HT1080 (cell line): ENCODE data around the gene LEFTY2. TPM values are rescaled to one million over a fixed set of nuclear protein-coding genes. Genes with fewer than 3 reads are reported as not detected.
"Not testable (repeated sequence)": the region's sequence is repeated elsewhere in the genome, so short reads cannot be mapped to it uniquely, and the experiment has no call there.

ENCODE experiments used
- DNase-seq: peaks from one replicate; pipeline ENCODE4 v3.0.0-alpha.2; 2015; ENCODE audit warnings: low read depth
- polyA plus RNA-seq, 2 experiments: library from polyadenylated mRNA; depleted of rRNA; stranded (reverse); fragments of >200 nt; gene quantifications; 2 replicates each; pipeline ENCODE4 v1.2.3, GENCODE V29; 2015
- total RNA-seq: library from RNA; depleted of rRNA; stranded (reverse); fragments of >200 nt; shearing (Covaris generic); gene quantifications from 2 replicates; pipeline ENCODE4 v1.2.3, GENCODE V29; 2014; rRNA removed

The LEFTY2 gene, protein sequence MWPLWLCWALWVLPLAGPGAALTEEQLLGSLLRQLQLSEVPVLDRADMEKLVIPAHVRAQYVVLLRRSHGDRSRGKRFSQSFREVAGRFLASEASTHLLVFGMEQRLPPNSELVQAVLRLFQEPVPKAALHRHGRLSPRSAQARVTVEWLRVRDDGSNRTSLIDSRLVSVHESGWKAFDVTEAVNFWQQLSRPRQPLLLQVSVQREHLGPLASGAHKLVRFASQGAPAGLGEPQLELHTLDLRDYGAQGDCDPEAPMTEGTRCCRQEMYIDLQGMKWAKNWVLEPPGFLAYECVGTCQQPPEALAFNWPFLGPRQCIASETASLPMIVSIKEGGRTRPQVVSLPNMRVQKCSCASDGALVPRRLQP
- total RNA-seq = 1.3 TPM in 1 of 2 replicates, not detected in the other
- polyA plus RNA-seq (2015; cell fraction: cytosol; rRNA removed) = 0.03 TPM in 1 of 2 replicates, not detected in the other
- polyA plus RNA-seq (2015; cell fraction: nucleus; rRNA removed) = not detected in 2 replicates

DNA sequence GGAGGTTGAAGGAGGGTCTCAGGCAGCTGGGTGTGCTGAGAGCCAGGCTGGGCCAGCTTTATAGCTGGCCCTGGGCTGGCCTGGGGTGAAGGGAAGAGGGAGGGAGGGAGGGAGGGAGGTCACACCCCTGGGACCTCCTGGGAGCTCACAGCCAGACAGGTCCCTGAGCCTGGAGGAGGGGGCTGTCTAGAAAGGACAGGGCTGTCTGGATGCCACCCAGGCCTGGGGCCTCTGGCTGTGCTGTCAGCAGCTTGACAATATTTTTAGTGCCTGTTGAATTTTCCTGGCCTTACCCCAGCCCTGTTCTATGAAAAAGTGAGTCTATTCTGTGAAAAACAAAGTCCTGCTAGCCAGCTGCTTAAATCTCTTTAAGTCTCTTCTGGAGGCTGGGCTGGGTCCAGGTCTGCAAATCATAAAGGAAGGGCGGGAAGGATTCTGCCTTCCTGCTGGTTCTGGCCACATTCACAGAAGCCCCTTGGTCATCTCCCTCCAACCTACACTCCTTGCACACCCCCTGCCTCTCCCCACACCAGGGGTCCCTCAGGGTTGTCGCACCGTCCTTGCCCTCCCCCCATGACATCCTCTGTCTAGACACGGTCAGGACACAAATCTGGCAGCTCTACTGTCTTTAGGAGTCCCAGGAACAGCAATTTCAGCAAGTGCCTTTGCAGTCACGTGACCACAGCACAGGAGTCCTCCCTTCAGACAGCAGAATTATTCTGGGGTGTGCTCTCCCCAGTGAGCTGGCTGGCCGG, at the start of gene LEFTY2:
Gene LEFTY2, minus strand, starts transcription at position 34 of the 755 bp plus-strand sequence. CDS start 80 bp downstream, outside the sequence.
- DNase-seq = no peak

DNA sequence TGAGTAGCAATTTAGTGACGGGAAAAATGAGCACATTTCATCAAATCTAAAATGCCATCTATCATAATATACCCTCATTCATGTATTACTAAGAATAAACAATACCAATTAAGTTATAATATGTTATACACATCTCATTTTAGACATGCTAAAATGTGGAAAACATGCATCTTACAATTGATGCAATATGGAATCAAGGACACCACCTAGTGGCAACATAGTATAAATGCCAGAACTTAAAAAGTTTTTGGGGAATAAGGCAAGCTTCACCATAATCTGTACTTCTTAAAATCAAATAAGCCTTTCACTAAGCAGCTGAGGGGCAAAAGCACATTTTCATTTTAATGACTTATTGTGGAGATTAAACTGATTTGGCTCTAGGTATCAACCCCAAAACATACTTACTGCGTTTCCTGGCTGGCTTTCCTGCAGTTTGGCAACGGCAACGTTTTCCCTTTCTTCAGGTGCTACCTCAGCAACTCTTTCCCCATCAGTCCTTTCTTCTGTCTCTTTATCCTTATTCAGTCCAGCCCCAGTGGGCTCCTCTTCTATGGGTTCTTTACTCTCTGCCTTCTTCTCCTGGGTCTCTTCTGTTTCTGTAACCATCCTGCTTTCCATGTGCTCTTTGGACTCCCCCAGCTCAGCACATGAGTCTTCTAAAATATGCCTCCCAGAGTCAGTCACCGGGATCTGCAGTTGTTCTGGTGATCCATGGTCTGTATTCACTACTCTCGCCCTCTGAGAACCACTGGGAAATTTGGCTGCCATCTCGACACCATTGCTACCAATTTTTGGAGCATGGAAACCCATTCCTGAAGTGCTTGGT, 46.7 kb upstream of the LEFTY2 start:
- DNase-seq = no peak

DNA sequence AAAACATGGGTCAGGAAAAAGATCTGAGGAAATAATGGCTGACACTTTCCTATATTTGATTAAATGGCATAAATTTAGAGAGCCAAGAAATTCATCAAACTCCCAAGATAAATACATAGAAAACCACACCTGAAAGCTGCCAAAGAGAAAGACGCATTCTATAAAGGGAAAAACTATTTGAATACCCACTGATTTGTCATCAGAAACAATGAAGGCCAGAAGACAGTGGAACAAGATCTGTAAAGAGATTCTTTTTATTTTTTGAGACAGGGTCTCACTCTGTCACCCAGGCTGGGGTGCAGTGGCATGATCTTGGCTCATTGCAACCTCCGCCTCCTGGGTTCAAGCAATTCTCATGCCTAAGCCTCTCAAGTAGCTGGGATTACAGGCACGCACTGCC, 40.7 kb upstream of the LEFTY2 start:
- DNase-seq = no peak

DNA sequence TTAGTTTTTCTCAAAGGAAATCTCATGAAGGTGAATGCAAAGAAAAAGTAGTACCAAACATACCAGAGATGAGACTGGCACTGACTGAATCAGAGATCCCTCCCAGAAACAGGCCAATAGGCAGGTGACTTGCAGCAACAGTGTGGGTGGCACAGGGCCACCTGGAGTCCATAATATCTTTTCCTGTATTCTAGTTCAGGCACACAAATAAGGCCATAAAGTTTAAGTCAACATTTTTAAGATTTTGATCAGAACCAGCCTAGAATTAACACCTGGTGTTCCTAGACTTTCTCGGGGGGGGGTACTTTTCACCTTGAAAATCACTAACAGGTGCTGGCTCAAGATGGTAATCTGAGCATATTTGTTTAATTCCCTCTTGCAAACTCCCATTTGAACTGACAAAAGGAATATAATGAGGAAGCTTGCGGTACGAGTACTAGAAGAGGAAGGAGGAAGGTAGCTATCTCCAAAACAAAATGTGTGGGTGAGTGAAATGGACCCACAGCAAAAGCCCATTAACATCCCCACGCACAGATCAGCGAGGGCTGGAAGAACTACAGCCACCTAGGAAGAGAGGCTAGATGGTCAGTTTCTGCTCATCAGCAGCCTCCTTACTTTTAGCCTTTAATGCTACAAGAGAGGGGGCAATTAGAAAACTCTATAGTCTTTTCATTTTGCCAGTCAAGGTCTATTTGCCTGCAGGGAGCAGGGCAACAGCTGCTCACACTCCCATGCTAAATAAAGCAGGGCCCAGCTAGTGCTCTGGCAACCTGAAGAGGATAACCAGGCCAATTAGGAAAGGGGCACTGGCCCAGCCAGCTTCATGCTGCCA, 39.2 kb upstream of the LEFTY2 start:
- no peak for DNase-seq

DNA sequence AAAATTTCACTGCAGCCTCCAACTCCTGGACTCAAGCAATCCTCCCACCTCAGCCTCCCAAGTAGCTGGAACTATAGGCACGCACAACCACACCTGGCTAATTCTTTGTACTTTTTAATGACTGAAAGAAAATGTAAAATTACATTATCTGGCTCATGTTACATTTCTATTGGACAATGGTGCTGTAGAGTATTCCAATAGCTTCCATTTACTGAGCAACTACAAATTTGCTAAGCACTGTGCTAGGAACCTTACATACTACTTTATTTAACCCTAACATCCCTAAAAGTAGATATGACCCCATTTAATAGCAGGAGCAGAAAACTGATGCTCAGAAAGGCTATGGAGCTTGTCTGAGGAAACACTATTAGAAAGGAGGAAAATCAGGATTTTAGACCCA, 38.4 kb upstream of the LEFTY2 start:
- no peak for DNase-seq

DNA sequence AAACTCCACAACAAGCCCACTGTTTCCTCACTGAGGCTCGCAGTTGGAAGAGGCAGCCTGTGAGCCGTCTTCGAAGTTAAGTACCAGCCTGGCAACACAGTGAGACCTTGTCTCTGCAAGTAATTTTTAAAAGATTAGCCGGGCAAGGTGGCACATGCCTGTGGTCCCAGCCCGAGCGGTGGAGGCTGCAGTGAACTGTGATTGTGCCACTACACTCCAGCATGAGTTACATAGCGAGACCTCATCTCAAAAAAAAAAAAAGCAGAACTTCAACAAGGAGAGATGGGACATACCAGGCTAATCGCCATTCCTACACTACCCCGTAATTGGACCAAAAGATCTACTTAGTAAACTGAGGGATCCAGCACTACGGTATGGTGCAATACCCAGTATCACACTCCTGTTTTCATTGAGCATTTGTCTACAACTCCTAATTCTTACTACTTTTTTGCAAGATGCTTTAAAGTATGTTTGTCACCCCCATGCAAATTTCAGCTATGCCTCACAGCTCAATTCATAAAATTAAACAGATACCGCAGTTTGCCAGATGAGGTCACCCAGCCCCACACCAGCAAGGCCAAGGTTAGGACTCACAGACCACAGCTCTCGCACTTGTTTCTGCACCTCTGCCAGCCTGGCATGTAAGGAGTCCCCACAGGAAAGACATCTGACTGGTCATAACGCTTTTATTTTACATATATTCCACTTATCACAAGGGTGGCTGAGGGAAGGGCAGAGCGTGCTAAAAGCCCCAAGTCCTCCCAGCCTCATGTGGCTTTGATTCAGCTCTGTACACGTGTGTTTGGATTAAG, 37.1 kb upstream of the LEFTY2 start:
- DNase-seq = no peak

DNA sequence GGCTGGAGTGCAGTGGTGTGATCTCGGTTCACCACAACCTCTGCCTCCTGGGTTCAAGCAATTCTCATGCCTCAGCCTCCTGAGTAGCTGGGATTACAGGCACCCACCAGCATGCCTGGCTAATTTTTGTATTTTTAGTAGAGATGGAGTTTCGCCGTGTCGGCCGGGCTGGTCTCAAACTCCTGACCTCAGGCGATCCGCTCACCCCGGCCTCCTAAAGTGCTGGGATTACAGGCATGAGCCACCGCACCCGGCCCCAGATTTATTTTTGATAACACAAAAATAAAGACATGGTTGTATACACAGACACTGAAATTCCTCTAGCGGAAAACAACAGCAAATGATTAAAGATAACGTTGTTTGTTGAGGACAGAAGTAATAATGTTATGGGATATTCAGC, 34.1 kb upstream of the LEFTY2 start:
- DNase-seq = not testable (repeated sequence)

DNA sequence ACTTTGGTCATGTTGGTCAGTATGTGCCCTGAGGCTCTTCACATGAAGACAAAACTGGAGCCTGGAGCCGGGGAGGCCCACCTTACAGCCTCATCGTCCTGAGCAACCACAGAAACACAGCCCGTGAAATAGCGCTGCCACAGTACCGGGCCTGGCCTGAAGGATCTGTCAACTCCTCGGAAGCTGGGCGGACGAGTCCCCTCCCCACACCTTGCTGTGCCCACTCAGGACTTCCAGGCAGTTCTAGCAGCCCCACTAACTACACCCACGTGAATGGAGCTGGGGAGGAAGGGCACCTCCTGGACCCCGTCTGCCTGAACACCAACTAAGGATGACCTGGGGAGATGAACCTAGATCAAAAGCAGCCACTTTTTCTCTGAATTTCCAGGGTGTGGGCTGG, 33.4 kb upstream of the LEFTY2 start:
- no peak for DNase-seq

DNA sequence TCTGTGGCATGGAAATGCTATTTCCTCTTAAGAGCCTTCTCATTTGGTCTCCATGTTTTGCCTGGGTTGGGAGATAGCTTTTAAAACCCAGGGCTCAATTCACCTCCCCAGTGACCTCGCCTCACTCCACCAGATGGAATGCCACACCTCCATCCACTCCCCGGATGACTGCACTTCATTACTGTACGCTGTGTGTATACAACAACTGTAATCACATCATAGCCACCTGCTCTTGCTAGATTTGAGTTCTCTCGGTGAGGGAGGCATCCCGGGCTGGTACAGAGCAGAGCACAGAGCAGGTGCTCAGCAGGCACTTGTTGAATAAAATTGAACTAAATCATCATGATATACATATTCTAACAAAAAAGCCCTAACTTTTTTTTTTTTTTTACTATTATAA, 32.1 kb upstream of the LEFTY2 start:
- DNase-seq = no peak

DNA sequence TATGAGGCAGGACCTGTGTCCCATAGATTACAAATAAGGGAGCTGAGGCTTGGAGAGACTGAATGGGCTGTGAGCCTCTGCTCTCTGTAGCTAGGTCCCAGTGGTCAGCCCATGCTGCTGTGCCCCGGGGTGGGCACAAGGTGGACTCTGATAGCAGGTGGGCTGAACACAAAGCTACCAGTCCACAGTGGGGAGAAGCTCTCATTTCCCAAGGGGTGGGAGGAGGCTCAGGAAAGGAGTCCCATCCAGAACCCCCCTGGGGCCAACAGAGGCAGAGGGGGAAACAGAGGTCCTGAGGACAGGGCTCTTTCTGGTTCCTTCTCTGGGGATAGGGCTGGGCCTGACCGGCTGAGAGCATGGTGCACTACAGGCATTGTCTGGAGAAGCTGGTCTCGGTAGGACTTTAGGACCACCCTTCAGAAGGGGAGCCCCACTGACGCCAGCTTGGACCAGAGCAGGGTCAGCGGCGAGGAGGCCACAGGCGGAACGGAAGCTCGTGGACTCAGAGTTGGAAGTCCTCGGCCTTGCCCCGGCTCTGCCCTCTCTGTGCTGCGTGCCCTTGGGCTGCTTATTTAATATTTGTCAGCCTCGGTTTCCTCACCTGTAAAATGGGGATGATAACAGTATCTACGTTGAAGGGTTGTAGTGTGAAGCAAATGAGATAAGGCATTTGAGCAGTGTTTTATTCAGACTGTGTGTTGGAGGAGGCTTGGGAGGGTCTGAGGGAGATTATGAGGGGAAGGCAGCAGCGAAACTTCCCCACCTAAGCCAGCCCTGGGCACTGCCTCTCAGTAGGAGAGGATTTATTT, 31.5 kb upstream of the LEFTY2 start:
- DNase-seq = no peak

DNA sequence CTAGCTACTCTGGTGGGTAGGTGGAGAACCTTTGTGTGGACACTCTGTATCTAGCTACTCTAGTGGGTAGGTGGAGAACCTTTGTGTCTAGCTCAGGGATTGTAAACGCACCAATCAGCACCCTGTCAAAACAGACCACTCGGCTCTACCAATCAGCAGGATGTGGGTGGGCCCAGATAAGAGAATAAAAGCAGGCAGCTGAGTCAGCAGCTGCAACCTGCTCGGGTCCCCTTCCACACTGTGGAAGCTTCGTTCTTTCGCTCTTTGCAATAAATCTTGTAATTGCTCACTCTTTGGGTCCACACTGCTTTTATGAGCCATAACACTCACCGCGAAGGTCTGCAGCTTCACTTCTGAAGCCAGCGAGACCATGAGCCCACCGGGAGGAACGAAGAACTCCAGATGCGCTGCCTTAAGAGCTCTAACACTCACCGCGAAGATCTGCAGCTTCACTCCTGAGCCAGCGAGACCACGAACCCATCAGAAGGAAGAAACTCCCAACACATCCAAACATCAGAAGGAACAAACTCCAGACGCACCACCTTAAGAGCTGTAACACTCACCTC, 29.7 kb upstream of the LEFTY2 start:
- not testable (repeated sequence) for DNase-seq

DNA sequence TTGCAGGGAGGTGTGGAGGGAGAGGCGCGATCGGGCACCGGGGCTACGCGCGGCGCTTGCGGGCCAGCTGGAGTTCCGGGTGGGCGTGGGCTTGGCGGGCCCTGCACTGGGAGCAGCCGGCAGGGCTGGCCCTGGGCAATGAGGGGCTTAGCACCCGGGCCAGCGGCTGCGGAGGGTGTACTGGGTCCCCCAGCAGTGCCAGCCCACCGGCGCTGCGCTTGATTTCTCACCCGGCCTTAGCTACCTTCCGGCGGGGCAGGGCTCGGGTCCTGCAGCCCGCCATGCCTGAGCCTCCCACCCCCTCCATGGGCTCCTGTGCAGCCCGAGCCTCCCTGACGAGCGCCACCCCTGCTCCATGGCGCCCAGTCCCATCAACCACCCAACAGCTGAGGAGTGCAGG, 28.7 kb upstream of the LEFTY2 start:
- not testable (repeated sequence) for DNase-seq

DNA sequence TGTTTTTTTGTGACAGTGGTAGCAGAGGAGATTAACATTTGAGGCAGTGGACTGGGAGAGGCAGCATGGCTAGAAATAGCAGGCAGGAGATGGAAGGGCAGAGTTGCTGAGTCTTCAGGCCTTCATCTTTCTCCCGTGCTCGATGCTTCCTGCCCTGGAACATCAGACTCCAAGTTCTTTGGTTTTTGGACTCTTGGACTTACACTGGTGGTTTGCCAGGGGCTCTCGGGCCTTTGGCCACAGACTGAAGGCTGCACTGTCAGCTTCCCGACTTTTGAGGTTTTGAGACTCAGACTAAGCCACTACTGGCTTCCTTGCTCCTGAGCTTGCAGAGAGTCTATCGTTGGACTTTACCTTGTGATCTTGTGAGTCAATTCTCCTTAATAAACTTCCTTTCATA, 24.2 kb upstream of the LEFTY2 start:
- no peak for DNase-seq

DNA sequence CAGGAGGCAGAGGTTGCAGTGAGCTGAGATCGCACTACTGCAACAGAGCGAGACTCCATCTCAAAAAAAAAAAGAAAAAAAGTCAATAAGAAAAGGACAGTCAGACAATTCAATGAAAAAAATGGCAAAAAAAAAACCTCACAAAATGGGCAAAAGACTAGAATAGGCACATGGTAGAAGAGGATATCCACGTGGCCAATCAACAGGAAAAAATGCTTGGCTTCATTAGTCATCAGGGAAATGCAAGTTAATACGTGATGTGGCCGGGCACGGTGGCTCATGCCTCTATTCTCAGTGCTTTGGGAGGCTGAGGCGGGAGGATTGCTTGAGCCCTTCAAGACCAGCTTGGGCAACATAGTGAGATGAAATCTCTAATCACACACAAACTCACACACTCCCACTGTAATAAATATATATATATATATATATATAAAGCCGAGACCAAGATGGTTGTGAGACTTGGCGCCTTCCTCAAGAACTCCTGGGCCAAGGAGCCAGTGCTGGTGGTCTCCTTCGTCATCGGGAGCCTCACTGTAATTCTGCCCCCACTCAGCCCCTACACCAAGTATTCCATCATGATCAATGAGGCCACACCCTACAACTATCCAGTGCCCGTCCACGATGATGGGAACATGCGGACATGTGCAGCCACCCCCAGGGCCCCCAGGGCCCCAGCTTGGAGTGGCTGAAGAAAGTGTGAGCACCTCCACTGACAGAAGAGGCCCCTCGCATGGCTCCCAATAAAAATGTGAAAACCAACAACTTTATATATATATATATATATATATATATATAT, 22.9 kb upstream of the LEFTY2 start:
- peak; percentile 59 for DNase-seq

DNA sequence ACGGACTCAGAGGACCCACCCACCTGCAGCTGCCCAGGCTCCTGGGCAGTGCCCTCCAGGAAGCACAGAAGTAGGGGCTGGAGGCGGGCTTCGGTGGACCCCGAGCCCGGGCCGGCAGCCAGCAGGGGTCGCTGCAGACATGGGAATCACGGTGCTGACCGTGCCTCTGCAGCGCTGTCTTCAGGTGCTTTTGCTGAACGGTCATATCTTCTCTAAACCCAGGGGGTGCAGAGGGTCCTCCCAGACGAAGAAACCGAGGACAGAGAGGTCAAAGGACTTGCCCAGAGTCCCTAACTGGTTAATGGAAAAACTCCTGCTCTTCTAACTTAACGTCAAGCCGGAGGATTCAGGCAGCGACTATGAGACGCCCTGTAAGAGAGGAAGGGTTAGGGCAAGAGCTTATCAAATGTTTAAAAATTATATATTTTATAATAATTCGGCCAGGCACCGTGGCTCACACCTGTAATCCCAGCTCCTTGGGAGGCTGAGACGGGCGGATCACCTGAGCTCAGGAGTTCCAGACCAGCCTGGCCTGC, 21.5 kb upstream of the LEFTY2 start:
- DNase-seq = no peak

DNA sequence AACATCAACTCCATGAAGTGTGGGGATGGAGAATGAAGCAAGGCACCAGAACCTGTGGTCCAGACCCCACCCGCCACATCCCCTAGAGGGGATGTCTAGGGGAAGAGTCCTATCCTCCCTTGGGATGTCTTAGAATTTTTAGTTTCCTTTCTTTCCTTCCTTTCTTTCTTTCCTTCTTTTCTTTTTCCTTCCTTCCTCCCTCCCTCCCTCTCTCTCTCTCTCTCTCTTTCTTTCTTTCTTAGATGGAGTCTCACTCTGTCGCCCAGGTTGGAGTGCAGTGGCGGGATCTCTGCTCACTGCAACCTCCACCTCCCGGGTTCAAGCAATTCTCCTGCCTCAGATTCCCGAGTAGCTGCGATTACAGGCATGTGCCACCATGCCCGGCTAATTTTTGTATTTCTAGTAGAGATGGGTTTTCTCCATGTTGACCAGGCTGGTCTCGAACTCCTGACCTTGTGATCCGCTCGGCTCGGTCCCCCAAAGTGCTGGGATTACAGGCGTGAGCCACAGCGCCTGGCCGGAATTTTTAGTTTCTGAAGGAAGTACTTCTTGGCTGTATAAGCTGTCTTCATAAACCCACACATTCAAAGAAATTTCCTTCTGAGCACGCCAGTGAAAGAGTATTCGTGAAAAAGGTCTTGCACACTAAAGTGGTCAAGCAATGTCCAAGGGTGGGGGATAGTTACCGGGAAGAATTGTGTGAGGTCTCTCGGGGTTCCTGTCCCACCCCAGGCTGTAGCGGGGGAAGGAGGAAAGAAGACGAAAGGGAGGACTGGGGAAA, 20.8 kb upstream of the LEFTY2 start:
- no peak for DNase-seq

DNA sequence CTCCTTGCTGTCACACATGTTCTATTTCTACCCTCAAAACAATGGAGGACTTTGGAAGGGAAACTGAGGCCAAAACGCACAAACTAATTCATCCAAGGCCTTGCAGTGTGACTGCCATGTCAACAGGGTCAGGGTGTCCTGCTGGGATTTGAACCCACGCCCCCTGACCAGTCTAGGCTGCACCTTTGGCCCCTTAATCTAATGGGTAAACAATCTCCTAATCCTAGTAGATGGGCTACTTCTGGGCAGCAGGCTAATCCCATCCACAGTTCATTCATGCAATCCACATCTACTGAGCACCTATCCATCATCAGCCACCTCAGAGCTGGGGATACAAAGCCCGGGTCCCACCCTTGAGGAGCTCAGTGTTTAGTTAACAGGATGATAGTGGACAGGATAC, 17.0 kb upstream of the LEFTY2 start:
- no peak for DNase-seq
